WTC11 (cell line): ENCODE results near the gene GBA2. TPM values are rescaled to one million over a fixed set of nuclear protein-coding genes. Genes with fewer than 3 reads are reported as not detected.
A peak's percentile ranks its signal among the peaks of the same experiment; 100 is the strongest.

Experiments used
- E2F1 ChIP-seq: sonication (generic); formaldehyde crosslinking; IDR thresholded peaks from 2 replicates; pipeline ENCODE4 v1.8.0; 2022; ENCODE audit warnings: mild to moderate bottlenecking, missing genetic modification reagents
- ELF4 ChIP-seq: sonication (generic); formaldehyde crosslinking; IDR thresholded peaks from 2 replicates; pipeline ENCODE4 v1.8.1; 2022; ENCODE audit warnings: low read depth, mild to moderate bottlenecking, moderate library complexity, missing genetic modification reagents
- ERG ChIP-seq: fragments of 250-450 bp; sonication (Bioruptor Pico); IDR thresholded peaks from 2 replicates; pipeline ENCODE4 v1.8.0; 2021; ENCODE audit warnings: mild to moderate bottlenecking
- ESRRA ChIP-seq: sonication (generic); formaldehyde crosslinking; IDR thresholded peaks from 2 replicates; pipeline ENCODE4 v1.8.1; 2022; ENCODE audit warnings: mild to moderate bottlenecking, missing genetic modification reagents, borderline replicate concordance
- FOXJ3 ChIP-seq: sonication (generic); formaldehyde crosslinking; IDR thresholded peaks from 2 replicates; pipeline ENCODE4 v1.9.0; 2021; ENCODE audit warnings: missing genetic modification reagents, mild to moderate bottlenecking, borderline replicate concordance
- FOXP4 ChIP-seq: sonication (generic); formaldehyde crosslinking; IDR thresholded peaks from 2 replicates; pipeline ENCODE4 v1.8.0; 2022; ENCODE audit warnings: mild to moderate bottlenecking, missing genetic modification reagents
- JAZF1 ChIP-seq: fragments of 250-450 bp; sonication (Bioruptor Pico); IDR thresholded peaks from 2 replicates; pipeline ENCODE4 v1.9.0; 2021; ENCODE audit warnings: moderate library complexity, mild to moderate bottlenecking, inconsistent platforms
- MAX ChIP-seq: sonication (generic); formaldehyde crosslinking; IDR thresholded peaks from 2 replicates; pipeline ENCODE4 v1.8.0; 2022; ENCODE audit warnings: mild to moderate bottlenecking, missing genetic modification reagents
- MLX ChIP-seq: sonication (generic); formaldehyde crosslinking; IDR thresholded peaks from 2 replicates; pipeline ENCODE4 v1.8.1; 2023; ENCODE audit warnings: mild to moderate bottlenecking, missing genetic modification reagents, moderate library complexity
- MXD4 ChIP-seq: fragments of 250-450 bp; sonication (Bioruptor Pico); IDR thresholded peaks from 2 replicates; pipeline ENCODE4 v1.8.0; 2021; ENCODE audit warnings: mild to moderate bottlenecking, moderate library complexity, borderline replicate concordance
- NFATC4 ChIP-seq: fragments of 250-450 bp; sonication (Bioruptor Pico); IDR thresholded peaks from 2 replicates; pipeline ENCODE4 v1.9.0; 2021; ENCODE audit warnings: mild to moderate bottlenecking
- NR2C2 ChIP-seq: sonication (generic); formaldehyde crosslinking; IDR thresholded peaks from 2 replicates; pipeline ENCODE4 v1.8.0; 2022; ENCODE audit warnings: mild to moderate bottlenecking, missing genetic modification reagents
- PRDM15 ChIP-seq: sonication (generic); formaldehyde crosslinking; IDR thresholded peaks from 2 replicates; pipeline ENCODE4 v1.8.0; 2022; ENCODE audit warnings: missing genetic modification reagents
- PREB ChIP-seq: sonication (generic); formaldehyde crosslinking; IDR thresholded peaks from 2 replicates; pipeline ENCODE4 v1.8.1; 2022; ENCODE audit warnings: mild to moderate bottlenecking, missing genetic modification reagents, moderate library complexity, borderline replicate concordance
- RELA ChIP-seq: sonication (generic); formaldehyde crosslinking; IDR thresholded peaks from 2 replicates; pipeline ENCODE4 v1.8.1; 2022; ENCODE audit warnings: missing genetic modification reagents, mild to moderate bottlenecking, borderline replicate concordance
- SOX15 ChIP-seq: fragments of 250-450 bp; sonication (Bioruptor Pico); IDR thresholded peaks from 2 replicates; pipeline ENCODE4 v1.9.0; 2021; ENCODE audit warnings: mild to moderate bottlenecking
- SP1 ChIP-seq: sonication (generic); formaldehyde crosslinking; conservative IDR thresholded peaks from 2 replicates; pipeline ENCODE4 v1.8.1; 2022; ENCODE audit warnings: missing genetic modification reagents
- STAT6 ChIP-seq: sonication (generic); formaldehyde crosslinking; conservative IDR thresholded peaks from 2 replicates; pipeline ENCODE4 v1.8.1; 2023; ENCODE audit warnings: mild to moderate bottlenecking, low read depth, missing genetic modification reagents, moderate library complexity
- TP53 ChIP-seq: sonication (generic); formaldehyde crosslinking; IDR thresholded peaks from 2 replicates; pipeline ENCODE4 v1.8.1; 2023; ENCODE audit warnings: mild to moderate bottlenecking, missing genetic modification reagents
- ZBTB21 ChIP-seq: sonication (generic); formaldehyde crosslinking; IDR thresholded peaks from 2 replicates; pipeline ENCODE4 v1.8.1; 2023; ENCODE audit warnings: mild to moderate bottlenecking, missing genetic modification reagents, borderline replicate concordance
- ZMAT4 ChIP-seq: fragments of 250-450 bp; sonication (Bioruptor Pico); IDR thresholded peaks from 2 replicates; pipeline ENCODE4 v1.9.0; 2021; ENCODE audit warnings: mild to moderate bottlenecking
- ZNF121 ChIP-seq: sonication (generic); formaldehyde crosslinking; IDR thresholded peaks from 2 replicates; pipeline ENCODE4 v1.8.0; 2023; ENCODE audit warnings: missing genetic modification reagents
- ZNF396 ChIP-seq: fragments of 250-450 bp; sonication (Bioruptor Pico); IDR thresholded peaks from 2 replicates; pipeline ENCODE4 v1.8.0; 2021; ENCODE audit warnings: mild to moderate bottlenecking, moderate library complexity, borderline replicate concordance
- total RNA-seq: library from RNA; stranded (reverse); gene quantifications from 3 replicates; pipeline ENCODE4 v1.2.3, GENCODE V29; 2021

The GBA2 gene
- total RNA-seq, 1 experiment from 2014 or later, result 104 TPM

- TF ChIP-seq PRDM15 (CRISPR knock-in tag) (no peak), SP1 (CRISPR knock-in tag) (0 out of 2 replicates have a peak, but pooled peaks have one; percentile 32), MAX (CRISPR knock-in tag) (0 out of 2 replicates have a peak, but pooled peaks have one; percentile 41), ZNF396 (CRISPR knock-in tag) (no peak), JAZF1 (CRISPR knock-in tag) (no peak), NR2C2 (CRISPR knock-in tag) (no peak), MXD4 (CRISPR knock-in tag) (no peak), NFATC4 (CRISPR knock-in tag) (no peak), MLX (CRISPR knock-in tag) (no peak), ZBTB21 (no peak), ELF4 (CRISPR knock-in tag) (no peak), ZNF121 (CRISPR knock-in tag) (no peak), ZMAT4 (CRISPR knock-in tag) (no peak), E2F1 (CRISPR knock-in tag) (peak; percentile 64; the same call in 1 of the 2 replicates), FOXJ3 (CRISPR knock-in tag) (no peak), TP53 (CRISPR knock-in tag) (0 out of 2 replicates have a peak, but pooled peaks have one; percentile 64), SOX15 (no peak), FOXP4 (CRISPR knock-in tag) (no peak), STAT6 (no peak), RELA (CRISPR knock-in tag) (peak; percentile 85; the same call in 1 of the 2 replicates), ESRRA (CRISPR knock-in tag) (0 out of 2 replicates have a peak, but pooled peaks have one; percentile 61), ERG (CRISPR knock-in tag) (no peak; the same call in 1 of the 2 replicates), PREB (CRISPR knock-in tag) (0 out of 2 replicates have a peak, but pooled peaks have one; percentile 38)
Observed at GRCh38 chr9:35756275-35757225, 7.5 kb upstream of the GBA2 start (continued).
